ENCODE measurements around the gene SCUBE3. TPM values are rescaled to one million over a fixed set of nuclear protein-coding genes. Genes with fewer than 3 reads are reported as not detected.

Gene SCUBE3
- total and polyA plus RNA-seq, 2 of the 13 experiments (the other 11 are each of a cell fraction or from before 2014, with no cell fraction given): not detected

- Histone ChIP-seq H3K4me2 (ENCODE audit: low read depth, low read length) (no peak overlapping the region), H3K27me3 (ENCODE audit: control insufficient read depth in 1 of 2, insufficient read depth in 2 of 2, low read length in 2 of 2) (no peaks in the 10 kb centered on the region), H3K27ac (ENCODE audit: extremely low read length, insufficient read depth, low read length) (no peak overlapping the region), H2AFZ (ENCODE audit: low read length) (no peak overlapping the region), H3K9me3 (ENCODE audit: low read length) (no peaks in the 10 kb centered on the region), H3K9ac (ENCODE audit: insufficient read depth, low read depth, low read length) (no peak overlapping the region), H3K36me3 (replicated peaks in 1 of 2; ENCODE audit: control insufficient read depth in 1 of 2, insufficient read depth in 2 of 2, low read length in 2 of 2) (peaks cover 3 to 12% of the 10 kb centered on the region in 2 experiments; a peak in 3 of 5 replicates), H3K79me2 (ENCODE audit: insufficient read depth, low read length) (no peaks in the 10 kb centered on the region), H4K20me1 (ENCODE audit: insufficient read depth, low read length) (no peaks in the 10 kb centered on the region), H3K4me3 (replicated peaks in 1 of 3; ENCODE audit: insufficient read depth in 1 of 3, low read depth in 2 of 3, low read length in 3 of 3) (no peak overlapping the region), H3K4me1 (ENCODE audit: insufficient read depth, low read length) (no peaks in the 10 kb centered on the region)
- WGBS (ENCODE audit: low lambda C conversion rate): 91% methylated on average over 4 of the region's 4 CpGs
- no peak for ATAC-seq
- ChIA-PET CTCF (ENCODE audit: low intra/inter-chr PET ratio, low total read pairs) (no interaction called here), POLR2A (no interaction called here)
- in situ Hi-C loops (cut with HindIII; ENCODE audit: extremely low pct_ligation_motif_present, low pct_unique_long_range_greater_than_20kb): no loop called here
- DNase-seq (ENCODE audit: low spot score): no peak
- TF ChIP-seq ZNF317 (CRISPR knock-in tag; IDR thresholded peaks at IDR 0.05) (no peak), PLSCR1 (CRISPR knock-in tag; IDR thresholded peaks at IDR 0.05; ENCODE audit: borderline replicate concordance) (no peak), ZNF33B (CRISPR knock-in tag; IDR thresholded peaks at IDR 0.05) (no peak), ZNF746 (CRISPR knock-in tag; IDR thresholded peaks at IDR 0.05) (no peak), ZNF589 (CRISPR knock-in tag; conservative IDR thresholded peaks at IDR 0.05) (no peak), NFKB2 (CRISPR knock-in tag; IDR thresholded peaks at IDR 0.05; ENCODE audit: borderline replicate concordance) (no peak), RARA (CRISPR knock-in tag; IDR thresholded peaks at IDR 0.05) (no peak), ZNF407 (CRISPR knock-in tag; IDR thresholded peaks at IDR 0.05; ENCODE audit: not compliant biosample characterization) (no peak), ZNF224 (CRISPR knock-in tag; IDR thresholded peaks at IDR 0.05) (no peak), NRL (CRISPR knock-in tag; IDR thresholded peaks at IDR 0.05; ENCODE audit: borderline replicate concordance) (no peak), SNAI1 (CRISPR knock-in tag; IDR thresholded peaks at IDR 0.05; ENCODE audit: borderline replicate concordance) (no peak)
- TF ChIP-seq, protein P1, sequence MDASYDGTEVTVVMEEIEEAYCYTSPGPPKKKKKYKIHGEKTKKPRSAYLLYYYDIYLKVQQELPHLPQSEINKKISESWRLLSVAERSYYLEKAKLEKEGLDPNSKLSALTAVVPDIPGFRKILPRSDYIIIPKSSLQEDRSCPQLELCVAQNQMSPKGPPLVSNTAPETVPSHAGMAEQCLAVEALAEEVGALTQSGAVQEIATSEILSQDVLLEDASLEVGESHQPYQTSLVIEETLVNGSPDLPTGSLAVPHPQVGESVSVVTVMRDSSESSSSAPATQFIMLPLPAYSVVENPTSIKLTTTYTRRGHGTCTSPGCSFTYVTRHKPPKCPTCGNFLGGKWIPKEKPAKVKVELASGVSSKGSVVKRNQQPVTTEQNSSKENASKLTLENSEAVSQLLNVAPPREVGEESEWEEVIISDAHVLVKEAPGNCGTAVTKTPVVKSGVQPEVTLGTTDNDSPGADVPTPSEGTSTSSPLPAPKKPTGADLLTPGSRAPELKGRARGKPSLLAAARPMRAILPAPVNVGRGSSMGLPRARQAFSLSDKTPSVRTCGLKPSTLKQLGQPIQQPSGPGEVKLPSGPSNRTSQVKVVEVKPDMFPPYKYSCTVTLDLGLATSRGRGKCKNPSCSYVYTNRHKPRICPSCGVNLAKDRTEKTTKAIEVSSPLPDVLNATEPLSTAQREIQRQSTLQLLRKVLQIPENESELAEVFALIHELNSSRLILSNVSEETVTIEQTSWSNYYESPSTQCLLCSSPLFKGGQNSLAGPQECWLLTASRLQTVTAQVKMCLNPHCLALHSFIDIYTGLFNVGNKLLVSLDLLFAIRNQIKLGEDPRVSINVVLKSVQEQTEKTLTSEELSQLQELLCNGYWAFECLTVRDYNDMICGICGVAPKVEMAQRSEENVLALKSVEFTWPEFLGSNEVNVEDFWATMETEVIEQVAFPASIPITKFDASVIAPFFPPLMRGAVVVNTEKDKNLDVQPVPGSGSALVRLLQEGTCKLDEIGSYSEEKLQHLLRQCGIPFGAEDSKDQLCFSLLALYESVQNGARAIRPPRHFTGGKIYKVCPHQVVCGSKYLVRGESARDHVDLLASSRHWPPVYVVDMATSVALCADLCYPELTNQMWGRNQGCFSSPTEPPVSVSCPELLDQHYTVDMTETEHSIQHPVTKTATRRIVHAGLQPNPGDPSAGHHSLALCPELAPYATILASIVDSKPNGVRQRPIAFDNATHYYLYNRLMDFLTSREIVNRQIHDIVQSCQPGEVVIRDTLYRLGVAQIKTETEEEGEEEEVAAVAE (CRISPR knock-in tag; IDR thresholded peaks at IDR 0.05; ENCODE audit: borderline replicate concordance): no peak
- no peak for FAIRE-seq
- BruUV-seq (replicated peaks): no TSS peak
- intact Hi-C loops (cut with micrococcal nuclease; ENCODE audit: unreplicated experiment): no loop called here
These were observed 67.1 kb downstream of the SCUBE3 start for GRCh38 chr6:35280903-35281302.
